Cerebellar nuclear complex (tissue), 1 donor: ENCODE data around the gene XRCC5.

Experiments used
- DNase-seq, 2 experiments: peaks; one replicate each; lab custom pipeline; 2025; lab: John Stamatoyannopoulos, UW

XRCC5 gene

GRCh38 chr2:216159144-216159543, 50.0 kb downstream of the XRCC5 start:
- no peak for DNase-seq

- no peak for DNase-seq
Measured at GRCh38 chr2:216159646-216160045, 50.5 kb downstream of the XRCC5 start.

GRCh38 chr2:216160786-216161185, 51.6 kb downstream of the XRCC5 start:
- DNase-seq, result no peak

- DNase-seq, result no peak
Measured at GRCh38 chr2:216161967-216162366, 52.8 kb downstream of the XRCC5 start.

- no peak for DNase-seq
Measured at GRCh38 chr2:216163518-216163917, 54.4 kb downstream of the XRCC5 start.

- no peak for DNase-seq
Measured at GRCh38 chr2:216164087-216164486, 54.9 kb downstream of the XRCC5 start.

GRCh38 chr2:216164576-216164975, 55.4 kb downstream of the XRCC5 start:
- DNase-seq, result no peak

- DNase-seq, result no peak
Measured at GRCh38 chr2:216165711-216166110, 56.6 kb downstream of the XRCC5 start.

- DNase-seq, result no peak
Measured at GRCh38 chr2:216169087-216169486, 59.9 kb downstream of the XRCC5 start.

GRCh38 chr2:216170076-216170763, 61.1 kb downstream of the XRCC5 start:
- DNase-seq, result no peak

- no peak for DNase-seq
Measured at GRCh38 chr2:216171011-216171410, 61.9 kb downstream of the XRCC5 start.

- no peak for DNase-seq
Measured at GRCh38 chr2:216172493-216172892, 63.3 kb downstream of the XRCC5 start.

- DNase-seq, result no peak
Measured at GRCh38 chr2:216179015-216179414, 69.9 kb downstream of the XRCC5 start.

GRCh38 chr2:216181351-216181750, 72.2 kb downstream of the XRCC5 start:
- no peak for DNase-seq

- DNase-seq, result no peak
Measured at GRCh38 chr2:216181953-216182461, 72.9 kb downstream of the XRCC5 start.

GRCh38 chr2:216183462-216183861, 74.3 kb downstream of the XRCC5 start:
- no peak for DNase-seq

- DNase-seq, result no peak
Measured at GRCh38 chr2:216188559-216188850, 79.4 kb downstream of the XRCC5 start.

- DNase-seq, result no peak
Measured at GRCh38 chr2:216188956-216189355, 79.8 kb downstream of the XRCC5 start.

- no peak for DNase-seq
Measured at GRCh38 chr2:216189410-216189809, 80.3 kb downstream of the XRCC5 start.

- DNase-seq, result no peak
Measured at GRCh38 chr2:216192181-216192580, 83.0 kb downstream of the XRCC5 start.

- DNase-seq, result no peak
Measured at GRCh38 chr2:216192931-216193330, 83.8 kb downstream of the XRCC5 start.

- DNase-seq, result no peak
Measured at GRCh38 chr2:216194013-216194412, 84.9 kb downstream of the XRCC5 start.

GRCh38 chr2:216194561-216194960, 85.4 kb downstream of the XRCC5 start:
- DNase-seq, result no peak

- no peak for DNase-seq
Measured at GRCh38 chr2:216195565-216196029, 86.4 kb downstream of the XRCC5 start.
